Neural progenitor cell (in vitro differentiated cells): ENCODE data around the gene DYNLT5. TPM values are rescaled to one million over a fixed set of nuclear protein-coding genes. Genes with fewer than 3 reads are reported as not detected.

ENCODE experiments used
- DNase-seq: peaks from one replicate; pipeline ENCODE4 v3.0.0-alpha.2; 2016; ENCODE audit warnings: low spot score
- H2AFZ ChIP-seq: fragments of 200-600 bp; sonication (generic); replicated peaks from 2 replicates; pipeline ENCODE4 v1.6.1; 2016; ENCODE audit warnings: antibody characterized with exemption
- H3F3A ChIP-seq: fragments of 200-600 bp; sonication (generic); 2 replicates; pipeline ENCODE4 v1.6.1; 2016; ENCODE audit warnings: antibody characterized with exemption, low read depth
- H3K27ac ChIP-seq: fragments of 200-600 bp; sonication (generic); 2 replicates; pipeline ENCODE4 v1.5.1; 2016; ENCODE audit warnings: mild to moderate bottlenecking
- H3K27me3 ChIP-seq: fragments of 200-600 bp; sonication (generic); 2 replicates; pipeline ENCODE4 v1.6.1; 2016; ENCODE audit warnings: mild to moderate bottlenecking, moderate library complexity
- H3K36me3 ChIP-seq: fragments of 200-600 bp; sonication (generic); 2 replicates; pipeline ENCODE4 v1.5.1; 2016
- H3K4me1 ChIP-seq: fragments of 200-600 bp; sonication (generic); 2 replicates; pipeline ENCODE4 v1.6.1; 2016; ENCODE audit warnings: mixed run types
- H3K4me2 ChIP-seq: fragments of 200-600 bp; sonication (generic); 2 replicates; pipeline ENCODE4 v1.6.1; 2016
- H3K4me3 ChIP-seq: fragments of 200-600 bp; sonication (generic); 2 replicates; pipeline ENCODE4 v1.5.1; 2016
- H3K79me2 ChIP-seq: fragments of 200-600 bp; sonication (generic); 2 replicates; pipeline ENCODE4 v1.6.1; 2016; ENCODE audit warnings: low read depth
- H3K9ac ChIP-seq: fragments of 200-600 bp; sonication (generic); 2 replicates; pipeline ENCODE4 v1.6.1; 2016
- H3K9me3 ChIP-seq: fragments of 200-600 bp; sonication (generic); 2 replicates; pipeline ENCODE4 v1.5.1; 2016; ENCODE audit warnings: low read depth
- H4K20me1 ChIP-seq: fragments of 200-600 bp; sonication (generic); 2 replicates; pipeline ENCODE4 v1.6.1; 2016; ENCODE audit warnings: low read depth
- H3K27ac Mint-ChIP-seq: 3 replicates; pipeline ENCODE4 v1.8.0; 2021; ENCODE audit warnings: mixed read lengths
- H3K27me3 Mint-ChIP-seq: 2 replicates; pipeline ENCODE4 v1.8.0; 2022; ENCODE audit warnings: low read depth, mild to moderate bottlenecking, inconsistent platforms, moderate library complexity, mixed read lengths; ENCODE audit not compliant: insufficient read depth
- H3K36me3 Mint-ChIP-seq: 3 replicates; pipeline ENCODE4 v1.8.0; 2021; ENCODE audit warnings: mixed read lengths
- H3K4me1 Mint-ChIP-seq: 3 replicates; pipeline ENCODE4 v1.8.0; 2021; ENCODE audit warnings: mixed read lengths
- H3K4me3 Mint-ChIP-seq: 3 replicates; pipeline ENCODE4 v1.8.0; 2021; ENCODE audit warnings: mild to moderate bottlenecking, moderate library complexity, mixed read lengths
- H3K9me3 Mint-ChIP-seq: 3 replicates; pipeline ENCODE4 v1.8.0; 2020; ENCODE audit warnings: mixed read lengths
- EZH2 ChIP-seq: fragments of 200-600 bp; sonication (generic); IDR thresholded peaks from 2 replicates; pipeline ENCODE4 v1.6.1; 2017; ENCODE audit warnings: antibody characterized with exemption, mild to moderate bottlenecking, moderate library complexity
- EZH2phosphoT487 ChIP-seq: fragments of 200-600 bp; sonication (generic); IDR thresholded peaks from 2 replicates; pipeline ENCODE4 v1.6.1; 2017; ENCODE audit warnings: antibody characterized with exemption
- total RNA-seq: library from RNA; depleted of rRNA; stranded (reverse); fragments of >200 nt; gene quantifications from 2 replicates; pipeline ENCODE4 v1.2.3, GENCODE V29; 2015; ENCODE audit warnings: low replicate concordance
- TF ChIP-seq, protein P1 (sequence below): fragments of 200-600 bp; sonication (generic); IDR thresholded peaks from 2 replicates; pipeline ENCODE4 v1.5.1; 2017; ENCODE audit warnings: antibody characterized with exemption, mild to moderate bottlenecking

DYNLT5 gene
- total RNA-seq, 1 donor from 2014 or later: 0.22 TPM

DNA sequence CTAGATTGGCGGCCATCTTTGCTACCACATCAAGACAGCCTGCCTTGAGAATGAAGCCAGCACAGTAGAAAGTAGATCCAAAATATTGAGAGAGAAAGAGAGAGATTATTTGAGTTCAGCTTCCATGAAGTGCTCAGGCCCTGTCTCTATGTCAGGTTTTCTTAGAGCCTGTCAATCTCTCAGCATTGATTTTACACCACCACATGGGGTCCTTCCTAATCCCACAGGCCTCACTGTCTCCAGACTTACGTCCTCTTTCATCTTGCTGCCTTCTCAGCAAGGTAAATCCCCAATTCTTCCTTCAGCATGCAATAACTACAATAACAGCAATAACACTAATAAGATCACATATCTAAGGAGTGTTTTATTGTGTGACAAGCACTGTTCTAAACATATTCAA lies 21.0 kb downstream of the DYNLT5 start:
- H3K4me1 ChIP-seq: peaks cover 12% of the 10 kb centered on the region
- H3K79me2 ChIP-seq: no peaks in the 10 kb centered on the region
- H3K4me1 Mint-ChIP-seq: peaks cover 33% of the 10 kb centered on the region
- peak; percentile 52 for DNase-seq
- no peaks in the 10 kb centered on the region for H3F3A ChIP-seq
- H3K36me3 Mint-ChIP-seq: no peaks in the 10 kb centered on the region
- H3K27me3 ChIP-seq: no peaks in the 10 kb centered on the region
- no peaks in the 10 kb centered on the region for H3K36me3 ChIP-seq
- no peak for TF ChIP-seq EZH2
- no peak for TF ChIP-seq EZH2phosphoT487
- TF ChIP-seq, protein P1, sequence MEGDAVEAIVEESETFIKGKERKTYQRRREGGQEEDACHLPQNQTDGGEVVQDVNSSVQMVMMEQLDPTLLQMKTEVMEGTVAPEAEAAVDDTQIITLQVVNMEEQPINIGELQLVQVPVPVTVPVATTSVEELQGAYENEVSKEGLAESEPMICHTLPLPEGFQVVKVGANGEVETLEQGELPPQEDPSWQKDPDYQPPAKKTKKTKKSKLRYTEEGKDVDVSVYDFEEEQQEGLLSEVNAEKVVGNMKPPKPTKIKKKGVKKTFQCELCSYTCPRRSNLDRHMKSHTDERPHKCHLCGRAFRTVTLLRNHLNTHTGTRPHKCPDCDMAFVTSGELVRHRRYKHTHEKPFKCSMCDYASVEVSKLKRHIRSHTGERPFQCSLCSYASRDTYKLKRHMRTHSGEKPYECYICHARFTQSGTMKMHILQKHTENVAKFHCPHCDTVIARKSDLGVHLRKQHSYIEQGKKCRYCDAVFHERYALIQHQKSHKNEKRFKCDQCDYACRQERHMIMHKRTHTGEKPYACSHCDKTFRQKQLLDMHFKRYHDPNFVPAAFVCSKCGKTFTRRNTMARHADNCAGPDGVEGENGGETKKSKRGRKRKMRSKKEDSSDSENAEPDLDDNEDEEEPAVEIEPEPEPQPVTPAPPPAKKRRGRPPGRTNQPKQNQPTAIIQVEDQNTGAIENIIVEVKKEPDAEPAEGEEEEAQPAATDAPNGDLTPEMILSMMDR: no peak
- no peak overlapping the region for H3K4me3 ChIP-seq
- no peaks in the 10 kb centered on the region for H4K20me1 ChIP-seq
- H3K27me3 Mint-ChIP-seq: no peaks in the 10 kb centered on the region
- no peaks in the 10 kb centered on the region for H3K9me3 ChIP-seq
- no peak overlapping the region for H2AFZ ChIP-seq
- no peak overlapping the region for H3K27ac Mint-ChIP-seq
- no peak overlapping the region for H3K9ac ChIP-seq
- H3K4me2 ChIP-seq: no peak overlapping the region
- H3K27ac ChIP-seq: no peak overlapping the region
- no peaks in the 10 kb centered on the region for H3K9me3 Mint-ChIP-seq
- H3K4me3 Mint-ChIP-seq: no peak overlapping the region

DNA sequence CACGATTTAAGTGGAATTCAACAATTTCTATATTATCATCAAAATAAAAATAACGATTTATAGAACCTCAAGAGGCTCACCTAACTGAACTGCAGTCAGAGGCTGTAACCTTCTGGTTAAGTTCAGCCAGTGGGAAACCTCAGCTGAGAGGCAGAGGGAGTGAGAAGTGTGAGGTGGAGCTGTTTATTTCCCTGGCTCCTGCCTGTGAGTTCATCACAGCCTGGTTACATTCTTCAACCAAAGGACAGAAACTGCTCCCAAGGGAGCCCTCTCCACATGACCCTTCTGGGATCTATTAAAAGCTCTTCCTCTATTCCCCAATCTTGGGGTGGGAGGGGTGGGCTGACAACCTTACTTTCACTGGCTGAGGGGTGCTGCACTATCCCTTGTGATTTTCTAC lies 22.2 kb downstream of the DYNLT5 start:
- peaks cover 12% of the 10 kb centered on the region for H3K4me1 ChIP-seq
- no peaks in the 10 kb centered on the region for H3K9me3 ChIP-seq
- Mint-ChIP-seq H3K4me3 (no peak overlapping the region), H3K36me3 (no peaks in the 10 kb centered on the region), H3K27ac (no peak overlapping the region), H3K27me3 (no peaks in the 10 kb centered on the region), H3K4me1 (peaks cover 25% of the 10 kb centered on the region), H3K9me3 (no peaks in the 10 kb centered on the region)
- no peak overlapping the region for H3K9ac ChIP-seq
- no peaks in the 10 kb centered on the region for H3K36me3 ChIP-seq
- H3K79me2 ChIP-seq: no peaks in the 10 kb centered on the region
- no peak overlapping the region for H3K4me3 ChIP-seq
- H3K27me3 ChIP-seq: no peaks in the 10 kb centered on the region
- H4K20me1 ChIP-seq: no peaks in the 10 kb centered on the region
- no peak overlapping the region for H3K4me2 ChIP-seq
- no peaks in the 10 kb centered on the region for H3F3A ChIP-seq
- DNase-seq: no peak
- H2AFZ ChIP-seq: peak overlapping the region; percentile 14
- no peak overlapping the region for H3K27ac ChIP-seq
- no peak for TF ChIP-seq EZH2phosphoT487
- TF ChIP-seq, protein P1: no peak
- no peak for TF ChIP-seq EZH2

DNA sequence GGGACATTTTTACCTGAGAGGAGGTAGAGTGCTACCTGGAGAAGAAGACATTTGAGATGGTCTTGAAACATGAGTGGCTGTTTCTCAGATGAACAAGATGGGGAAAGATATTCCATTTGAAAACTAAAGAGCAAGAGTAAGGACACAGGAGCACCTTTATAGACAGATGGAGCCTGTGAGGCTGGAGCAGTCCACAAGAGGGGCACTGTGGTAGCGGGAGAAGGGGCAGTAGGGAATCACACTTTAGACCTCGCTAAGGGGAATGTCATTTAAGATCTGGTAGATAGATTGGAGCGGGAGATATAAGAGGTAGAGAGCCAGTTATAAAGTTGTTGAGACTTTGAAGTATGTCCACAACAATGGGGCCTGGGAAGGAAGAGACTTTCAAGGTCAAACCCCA lies 23.4 kb downstream of the DYNLT5 start:
- H3K9me3 ChIP-seq: no peaks in the 10 kb centered on the region
- TF ChIP-seq EZH2: no peak
- TF ChIP-seq, protein P1: no peak
- TF ChIP-seq EZH2phosphoT487: no peak
- no peak overlapping the region for H3K27ac ChIP-seq

More for the DNA sequence above, 23.4 kb downstream of the DYNLT5 start:
- Histone ChIP-seq H3K79me2 (no peaks in the 10 kb centered on the region), H3K36me3 (no peaks in the 10 kb centered on the region), H3F3A (no peaks in the 10 kb centered on the region), H2AFZ (no peak overlapping the region), H4K20me1 (no peaks in the 10 kb centered on the region), H3K27me3 (no peaks in the 10 kb centered on the region), H3K4me2 (no peak overlapping the region), H3K4me1 (peaks cover 12% of the 10 kb centered on the region), H3K9ac (no peak overlapping the region), H3K4me3 (no peak overlapping the region)
- H3K4me3 Mint-ChIP-seq: no peak overlapping the region
- DNase-seq: no peak
- H3K27me3 Mint-ChIP-seq: peaks cover 3% of the 10 kb centered on the region
- no peak overlapping the region for H3K27ac Mint-ChIP-seq
- peaks cover 22% of the 10 kb centered on the region for H3K4me1 Mint-ChIP-seq
- no peaks in the 10 kb centered on the region for H3K36me3 Mint-ChIP-seq
- H3K9me3 Mint-ChIP-seq: peaks cover 4% of the 10 kb centered on the region
